GM18511 (cell line): ENCODE results near the gene DCDC2B.

Source experiments
- ATAC-seq: cut with Tn5 transposase; IDR thresholded peaks from one replicate; pipeline ENCODE4 v1.9.1; 2021; ENCODE audit warnings: mild to moderate bottlenecking, moderate library complexity; ENCODE audit not compliant: unreplicated experiment

DCDC2B gene

GRCh38 chr1:32221980-32222755, 13.3 kb downstream of the DCDC2B start, which contains the start of the genes EIF3I and TMEM234:
Gene EIF3I (plus strand): TSS chr1:32222407. CDS start chr1:32222442, 35 bp downstream.
Gene TMEM234 (minus strand): TSS chr1:32222353. CDS start chr1:32222322, 31 bp downstream.
- peak; percentile 96 for ATAC-seq

GRCh38 chr1:32223683-32224082, 14.8 kb downstream of the DCDC2B start:
- ATAC-seq: no peak

- ATAC-seq: no peak
These were observed 15.4 kb downstream of the DCDC2B start for GRCh38 chr1:32224285-32224684.

- no peak for ATAC-seq
These were observed 19.9 kb downstream of the DCDC2B start for GRCh38 chr1:32228771-32229170.

DNA sequence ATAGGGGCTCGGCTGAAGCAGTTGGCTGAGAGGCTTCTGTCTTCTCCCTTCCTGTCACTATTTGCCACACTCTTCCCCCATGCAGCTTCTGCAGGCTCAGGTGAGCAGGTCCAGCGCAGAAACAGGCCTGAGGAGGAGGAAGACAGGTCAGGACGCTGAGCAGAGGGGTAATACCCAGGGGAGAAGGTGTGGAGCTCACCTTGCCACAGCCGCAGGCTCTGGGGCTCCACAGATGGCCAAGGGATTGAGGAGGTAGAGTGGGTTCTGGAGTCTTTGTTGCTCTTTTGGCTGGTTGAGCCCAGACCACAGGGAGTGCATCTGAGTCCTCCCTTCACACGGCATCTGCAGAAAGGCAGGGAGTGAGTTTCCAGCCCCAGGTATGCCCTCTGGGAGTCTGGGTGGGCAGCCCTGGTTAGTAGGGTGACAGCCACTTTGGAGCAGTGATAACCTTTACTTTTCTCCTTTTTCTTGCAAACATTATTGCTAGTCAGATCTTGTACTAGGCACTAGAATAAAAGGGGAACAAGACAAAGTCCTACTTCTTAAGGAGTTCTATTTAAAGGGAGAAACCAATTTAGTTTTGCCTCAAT, 23.0 kb downstream of the DCDC2B start:
- no peak for ATAC-seq

- no peak for ATAC-seq
These were observed 23.8 kb downstream of the DCDC2B start for GRCh38 chr1:32232558-32233304.

GRCh38 chr1:32234792-32235191, 25.9 kb downstream of the DCDC2B start:
- ATAC-seq: no peak

DNA sequence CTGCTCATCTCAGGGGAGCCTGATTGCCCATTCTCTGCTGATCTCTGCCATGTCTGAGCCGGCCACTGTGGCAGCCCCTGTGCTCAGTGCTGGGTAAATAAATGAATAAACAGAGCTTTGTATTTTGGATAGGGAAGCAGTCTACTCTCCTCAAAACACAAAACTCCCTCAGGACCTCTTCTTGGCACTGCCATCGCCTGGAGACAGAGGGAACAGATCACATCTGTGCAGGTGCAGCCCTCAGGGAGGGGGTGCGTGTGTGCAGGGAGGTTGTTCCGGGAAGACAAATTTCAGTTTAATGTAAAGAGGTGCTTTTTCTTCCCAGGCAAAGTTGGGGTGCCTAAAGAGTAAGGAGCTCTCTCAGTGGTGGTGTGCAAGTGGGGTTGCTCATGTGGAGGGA, 30.4 kb downstream of the DCDC2B start:
- ATAC-seq: no peak

DNA sequence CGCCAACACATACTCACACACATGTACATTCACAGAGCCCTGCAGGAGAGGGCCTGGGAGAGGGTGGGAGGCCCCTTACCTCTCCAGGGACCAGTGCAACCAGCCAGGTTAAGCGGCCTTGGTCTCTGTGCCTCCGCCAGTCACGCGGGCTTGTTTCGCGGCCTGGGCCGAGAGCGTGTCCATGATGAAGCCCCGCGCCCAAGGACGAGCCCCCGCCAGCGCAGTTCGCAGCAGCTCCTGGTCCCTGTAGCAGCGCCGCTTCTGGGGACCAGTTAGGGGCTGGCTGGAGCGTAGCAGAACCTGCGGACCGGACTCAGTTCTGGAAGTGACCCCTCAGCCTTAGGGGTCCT, 30.9 kb downstream of the DCDC2B start:
- no peak for ATAC-seq

GRCh38 chr1:32240140-32240951, 31.5 kb downstream of the DCDC2B start:
- ATAC-seq: peak; percentile 44

DNA sequence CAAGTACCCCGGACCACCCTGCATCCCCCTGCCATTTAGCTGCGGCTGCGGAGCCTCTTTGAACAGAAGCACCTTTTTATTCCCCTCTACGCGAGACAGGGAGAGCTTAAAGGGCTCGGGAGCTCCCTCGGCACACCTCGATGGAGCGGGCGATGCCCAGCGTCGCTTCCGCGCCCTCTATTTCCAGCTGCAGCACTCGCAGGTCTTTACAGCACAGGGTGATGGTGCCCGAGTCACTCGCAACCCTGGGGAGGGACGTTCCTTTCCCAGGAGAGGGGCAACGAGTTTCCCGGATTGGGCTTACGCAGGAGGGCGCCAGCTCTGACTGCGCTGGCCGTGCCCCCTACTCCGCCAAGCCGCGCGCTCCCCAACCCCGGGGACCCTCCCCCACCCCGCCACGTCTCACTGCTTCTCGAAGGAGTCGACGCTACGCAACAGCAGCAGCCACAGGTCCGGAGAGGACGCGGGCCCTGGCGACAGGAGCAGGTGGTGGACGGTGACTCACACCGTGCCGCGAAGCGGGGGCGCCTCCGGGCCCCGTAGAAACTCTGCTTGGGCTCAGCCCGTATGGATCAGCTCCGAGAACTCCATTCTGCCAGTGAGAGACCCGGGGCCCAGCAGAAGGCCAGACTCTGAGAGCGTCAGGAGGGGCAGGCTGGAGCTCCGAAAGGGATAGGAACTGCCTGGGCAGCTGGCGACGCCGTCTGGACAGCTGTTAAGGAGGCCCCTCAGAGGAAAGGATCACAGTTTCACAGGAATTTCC, 32.3 kb downstream of the DCDC2B start:
- peak; percentile 58 for ATAC-seq

DNA sequence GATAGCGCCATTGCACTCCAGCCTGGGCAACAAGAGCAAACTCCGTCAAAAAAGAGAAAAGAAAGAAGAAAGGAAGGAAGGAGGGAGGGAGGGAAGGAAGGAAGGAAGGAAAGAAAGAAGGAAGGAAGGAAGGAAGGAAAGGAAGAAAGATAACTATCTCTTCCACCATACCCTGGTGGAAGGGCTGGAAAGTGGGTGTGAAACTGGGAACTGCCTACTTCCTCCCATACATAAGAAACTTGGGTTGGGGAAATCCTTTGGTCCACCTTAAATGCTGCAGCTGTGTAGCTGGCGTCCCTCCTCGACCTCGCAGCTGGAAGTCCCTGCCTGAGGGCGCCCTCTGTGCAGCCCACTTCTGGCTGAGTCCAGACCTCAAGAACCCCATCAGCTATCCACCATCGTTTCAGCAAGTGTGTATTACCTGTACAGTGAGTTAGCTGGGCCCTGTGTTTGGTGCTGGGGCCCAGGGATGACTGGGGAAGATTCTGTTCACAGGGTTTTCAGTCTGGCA, 33.5 kb downstream of the DCDC2B start:
- no peak for ATAC-seq

DNA sequence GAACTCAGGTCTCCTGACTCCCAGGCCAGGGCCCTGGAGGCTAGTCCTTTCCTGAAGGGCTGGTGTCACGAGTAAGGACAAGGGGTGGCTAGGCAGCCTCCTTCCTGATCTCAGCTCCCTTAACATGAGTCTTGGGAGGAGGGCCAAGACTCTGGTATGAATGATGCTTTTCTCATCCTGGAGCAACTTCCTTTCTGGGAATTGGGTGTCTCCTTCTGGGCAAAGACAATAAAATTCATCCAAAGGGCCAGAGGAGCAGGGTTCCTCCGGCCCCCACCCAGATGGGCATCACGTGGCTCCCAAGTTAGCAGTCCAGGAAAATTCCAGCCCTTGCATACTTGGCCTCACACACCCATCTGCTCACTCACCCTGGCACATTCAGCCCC, 38.0 kb downstream of the DCDC2B start, which contains the start of gene FAM167B:
FAM167B (plus strand) TSS at position 335 of the 386 bp plus-strand sequence. CDS start 200 bp downstream, outside the sequence.
- ATAC-seq: no peak

DNA sequence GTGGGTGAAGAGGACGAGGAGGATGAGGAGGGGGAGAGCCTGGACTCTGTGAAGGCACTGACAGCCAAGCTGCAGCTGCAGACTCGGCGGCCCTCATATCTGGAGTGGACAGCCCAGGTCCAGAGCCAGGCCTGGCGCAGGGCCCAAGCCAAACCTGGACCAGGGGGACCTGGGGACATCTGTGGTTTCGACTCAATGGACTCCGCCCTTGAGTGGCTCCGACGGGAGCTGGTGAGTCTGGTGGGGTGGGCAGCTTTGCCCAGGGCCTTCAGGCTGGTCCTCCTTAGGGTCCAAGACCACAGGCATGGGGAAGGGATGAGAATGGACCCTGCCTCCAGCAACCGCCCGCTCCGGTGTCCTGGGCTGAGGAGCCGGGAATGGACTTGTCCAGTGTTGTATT, 38.6 kb downstream of the DCDC2B start:
- no peak for ATAC-seq

- ATAC-seq: no peak
These were observed 39.3 kb downstream of the DCDC2B start for GRCh38 chr1:32247983-32248889.

DNA sequence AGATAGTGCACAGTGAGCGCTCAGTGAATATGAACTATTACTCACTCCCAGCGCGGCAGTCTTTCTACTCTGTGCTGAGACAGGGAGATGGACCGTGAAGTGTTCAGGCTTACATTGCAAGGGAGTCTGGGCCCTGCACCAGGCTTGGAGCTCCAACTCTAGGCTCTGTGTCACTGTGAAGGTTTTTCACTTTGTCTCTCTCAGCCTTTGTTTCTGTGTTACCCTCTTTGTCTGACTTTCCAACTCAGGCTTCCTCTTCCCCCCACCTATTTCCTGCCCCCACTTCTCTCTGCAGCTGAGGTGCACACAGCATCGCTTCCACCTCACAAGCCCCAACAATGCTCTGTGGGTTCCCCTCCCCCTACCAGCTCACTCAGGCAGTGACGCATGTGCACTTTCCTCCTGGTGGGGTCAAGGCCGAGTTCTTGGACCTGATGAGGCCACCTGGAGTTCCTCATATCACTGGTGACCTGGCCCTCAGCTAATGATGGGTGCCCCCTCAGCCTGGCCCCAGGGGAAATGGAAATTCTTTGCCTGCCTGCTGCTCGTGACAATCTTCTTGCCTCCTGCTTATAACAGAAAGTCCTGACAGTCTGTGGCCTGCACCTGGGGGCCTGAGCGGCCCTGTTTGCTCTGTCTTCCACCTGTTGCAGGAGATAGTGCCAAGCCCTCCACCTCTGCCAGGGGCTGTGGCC, 41.1 kb downstream of the DCDC2B start:
- ATAC-seq: peak; percentile 67

- no peak for ATAC-seq
These were observed 42.2 kb downstream of the DCDC2B start, which contains the start of gene LCK for GRCh38 chr1:32250893-32251716. Gene LCK (plus strand): TSS chr1:32251265. CDS start chr1:32274330, 23,065 bp downstream.
